ENCODE results near the gene LPIN2.
"Not testable (repeated sequence)": the region's sequence is repeated elsewhere in the genome, so short reads cannot be mapped to it uniquely, and the experiment has no call there.

Gene LPIN2

DNA sequence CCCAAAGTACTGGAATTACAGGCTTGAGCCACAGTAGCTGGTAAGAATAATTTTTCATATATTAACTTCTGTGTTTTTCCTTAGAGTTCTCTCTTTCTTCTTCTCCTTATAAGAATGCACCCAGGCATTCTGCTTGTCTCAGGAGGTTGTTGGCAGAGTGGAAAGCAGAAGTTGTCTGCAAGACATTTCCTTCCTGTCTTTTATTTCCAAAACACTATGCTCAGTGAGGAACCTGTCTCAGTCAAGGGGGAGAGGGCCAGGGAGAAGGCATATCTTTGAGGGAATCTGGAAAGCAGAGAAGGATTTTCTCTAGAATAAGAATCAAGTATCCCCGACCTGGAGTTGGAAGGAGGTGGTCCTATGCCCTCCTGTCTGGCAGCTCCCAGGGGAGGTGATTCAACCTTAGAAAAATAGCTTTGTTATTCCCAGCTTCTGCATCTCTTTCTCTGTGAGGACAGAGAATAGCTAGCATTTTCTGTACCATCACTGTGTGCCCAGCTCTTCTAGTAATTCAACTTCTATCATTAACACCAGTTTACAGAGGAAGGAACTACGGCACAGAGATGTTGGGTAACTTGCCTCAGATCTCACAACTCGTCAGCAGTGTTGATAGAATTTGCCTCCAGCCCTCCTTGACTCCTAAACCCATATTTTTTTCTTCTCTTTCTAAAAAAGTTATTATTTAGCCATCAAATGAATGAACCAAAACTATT lies 3.8 kb upstream of the LPIN2 start:
- H3K4me3 ChIP-seq (ENCODE audit: low read length): no peak overlapping the region
- H3K27ac ChIP-seq (ENCODE audit: low read length): no peak overlapping the region
- H3K27me3 ChIP-seq (ENCODE audit: control insufficient read depth, insufficient read depth, low read length): no peaks in the 10 kb centered on the region
- H3K9ac ChIP-seq (ENCODE audit: low read length): no peak overlapping the region
- peaks cover 7% of the 10 kb centered on the region for H3K4me1 ChIP-seq (ENCODE audit: control insufficient read depth, low read depth, low read length)
- no peaks in the 10 kb centered on the region for H3K36me3 ChIP-seq (ENCODE audit: control insufficient read depth, low read depth, low read length)
- no peaks in the 10 kb centered on the region for H3K9me3 ChIP-seq (ENCODE audit: control insufficient read depth, low read depth, low read length)

DNA sequence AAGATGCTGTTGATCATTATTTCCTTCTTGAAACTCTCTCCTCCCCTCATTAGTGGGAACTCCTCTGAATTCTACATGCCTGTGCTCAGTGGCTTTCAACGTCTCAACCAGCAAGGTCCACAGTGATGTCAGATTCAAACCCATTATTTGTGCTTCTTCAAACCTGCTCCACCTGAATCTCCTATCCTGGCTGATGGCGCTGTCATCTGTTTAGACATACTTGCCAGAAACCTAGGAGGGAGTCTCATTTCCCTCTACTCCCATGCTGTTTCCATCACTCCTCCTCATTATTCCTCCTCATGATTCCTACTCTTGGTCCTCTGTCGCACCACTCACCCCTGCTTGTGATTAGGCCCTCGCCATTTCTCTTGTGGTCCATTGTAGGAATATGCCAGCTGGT lies 2.9 kb upstream of the LPIN2 start:
- H3K27ac ChIP-seq (ENCODE audit: low read length): no peak overlapping the region
- peaks cover 8% of the 10 kb centered on the region for H3K4me1 ChIP-seq (ENCODE audit: control insufficient read depth, low read depth, low read length)
- H3K9ac ChIP-seq (ENCODE audit: low read length): no peak overlapping the region
- no peaks in the 10 kb centered on the region for H3K27me3 ChIP-seq (ENCODE audit: control insufficient read depth, insufficient read depth, low read length)
- no peaks in the 10 kb centered on the region for H3K36me3 ChIP-seq (ENCODE audit: control insufficient read depth, low read depth, low read length)
- no peak overlapping the region for H3K4me3 ChIP-seq (ENCODE audit: low read length)
- H3K9me3 ChIP-seq (ENCODE audit: control insufficient read depth, low read depth, low read length): no peaks in the 10 kb centered on the region

DNA sequence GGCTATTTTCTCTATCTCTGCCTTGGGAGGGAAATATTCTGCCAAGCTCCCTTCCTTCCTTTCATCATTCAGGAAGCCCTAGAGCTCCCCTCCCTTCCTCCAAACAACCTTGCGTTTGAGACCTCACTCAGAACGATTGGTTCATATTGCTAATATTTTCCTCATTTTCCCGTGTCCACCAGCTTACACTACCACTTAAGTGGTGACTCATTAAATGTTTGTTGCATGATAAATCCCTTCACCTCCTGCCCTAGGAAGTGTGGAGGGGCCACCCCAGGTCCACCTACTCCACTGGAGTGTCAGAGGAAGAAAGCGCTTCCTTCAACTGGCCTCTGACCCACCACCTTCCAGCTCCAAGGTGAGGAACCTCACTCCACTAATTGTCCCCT lies 2.3 kb upstream of the LPIN2 start:
- Histone ChIP-seq H3K27me3 (ENCODE audit: control insufficient read depth, insufficient read depth, low read length) (no peaks in the 10 kb centered on the region), H3K27ac (ENCODE audit: low read length) (no peak overlapping the region), H3K36me3 (ENCODE audit: control insufficient read depth, low read depth, low read length) (no peaks in the 10 kb centered on the region), H3K9me3 (ENCODE audit: control insufficient read depth, low read depth, low read length) (no peaks in the 10 kb centered on the region), H3K4me3 (ENCODE audit: low read length) (no peak overlapping the region), H3K9ac (ENCODE audit: low read length) (no peak overlapping the region), H3K4me1 (ENCODE audit: control insufficient read depth, low read depth, low read length) (peaks cover 8% of the 10 kb centered on the region)

DNA sequence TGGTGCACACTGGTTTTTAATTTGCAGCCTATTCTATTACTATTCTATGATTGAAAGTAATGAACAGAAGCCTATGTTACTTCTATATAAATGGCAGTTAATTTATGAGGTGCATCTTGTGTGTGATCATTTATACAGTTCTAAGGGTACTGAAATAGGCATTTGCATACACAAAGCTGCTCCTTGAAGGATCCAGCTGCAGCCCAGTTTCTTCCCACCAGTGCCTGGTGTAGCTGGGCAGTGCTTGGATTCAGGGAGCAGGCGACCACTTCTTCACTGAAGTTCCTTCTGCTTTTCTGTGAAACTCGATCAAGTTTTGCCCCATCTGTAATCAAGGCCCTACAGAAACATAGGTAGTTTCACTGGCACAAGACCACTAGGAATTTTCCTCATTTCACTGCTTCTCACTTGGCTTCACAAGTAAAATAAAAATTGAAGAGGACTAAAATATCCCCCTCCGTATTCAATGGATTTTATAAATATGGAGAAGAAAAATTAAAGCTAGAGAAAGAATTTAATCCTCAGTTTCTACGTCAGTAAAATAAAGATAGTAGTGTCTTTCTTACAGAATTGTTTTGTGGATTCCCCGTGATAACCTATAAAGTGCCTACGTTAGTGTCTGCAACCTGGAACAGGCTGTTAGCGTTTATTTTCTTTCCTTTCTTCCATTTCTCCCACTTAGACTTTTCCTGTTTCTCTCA lies 1.7 kb upstream of the LPIN2 start:
- Histone ChIP-seq H3K27me3 (ENCODE audit: control insufficient read depth, insufficient read depth, low read length) (no peaks in the 10 kb centered on the region), H3K36me3 (ENCODE audit: control insufficient read depth, low read depth, low read length) (no peaks in the 10 kb centered on the region), H3K27ac (ENCODE audit: low read length) (no peak overlapping the region), H3K4me3 (ENCODE audit: low read length) (no peak overlapping the region), H3K4me1 (ENCODE audit: control insufficient read depth, low read depth, low read length) (peaks cover 8% of the 10 kb centered on the region), H3K9ac (ENCODE audit: low read length) (no peak overlapping the region), H3K9me3 (ENCODE audit: control insufficient read depth, low read depth, low read length) (no peaks in the 10 kb centered on the region)

DNA sequence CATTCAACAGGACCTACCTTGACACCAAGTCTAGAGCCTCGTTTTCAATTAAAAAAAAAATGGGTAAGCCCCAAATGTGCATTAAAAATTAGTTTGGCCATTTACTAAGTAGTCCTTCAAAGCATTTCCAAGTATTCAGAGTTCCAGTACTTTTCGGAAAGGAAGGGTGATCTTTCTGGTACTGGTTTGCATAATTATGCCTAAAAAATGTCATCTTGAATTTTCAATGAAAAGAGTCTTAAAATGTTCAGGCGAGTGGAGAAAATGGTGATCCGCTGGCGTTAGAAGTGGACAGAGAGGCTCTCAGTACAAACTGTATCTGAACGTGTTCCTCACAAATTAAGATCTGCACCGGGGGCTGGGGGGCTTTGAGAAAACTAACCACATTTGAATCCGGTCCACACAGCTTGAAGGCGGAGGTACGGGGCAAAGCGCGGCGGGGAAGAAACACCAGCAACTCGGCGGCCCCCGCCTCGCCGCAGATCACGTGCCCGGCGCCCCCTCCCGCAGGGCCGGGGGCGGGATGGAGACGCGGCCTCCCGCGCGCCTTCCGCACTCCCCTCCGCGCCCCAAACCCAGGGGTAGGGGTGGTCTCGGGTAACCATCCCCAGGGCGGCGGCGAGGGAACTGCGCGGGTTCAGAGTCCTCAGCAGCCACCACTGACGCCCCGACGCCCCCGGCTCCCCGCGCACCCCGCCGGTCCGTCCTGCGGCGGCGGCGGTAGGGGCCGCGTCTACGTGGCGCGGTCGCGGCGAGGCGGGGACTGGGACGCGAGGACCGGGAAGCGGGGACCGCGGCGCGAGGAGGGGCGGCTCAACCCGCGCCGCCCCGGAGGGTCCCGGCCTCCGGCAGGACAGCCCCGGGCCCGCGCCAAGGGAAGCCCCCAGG lies 564 bp downstream of the LPIN2 start:
- H3K4me1 ChIP-seq (ENCODE audit: control insufficient read depth, low read depth, low read length): peaks cover 8% of the 10 kb centered on the region
- peak overlapping the region; percentile 73 for H3K9ac ChIP-seq (ENCODE audit: low read length)
- H3K9me3 ChIP-seq (ENCODE audit: control insufficient read depth, low read depth, low read length): no peaks in the 10 kb centered on the region
- H3K27me3 ChIP-seq (ENCODE audit: control insufficient read depth, insufficient read depth, low read length): no peaks in the 10 kb centered on the region
- H3K4me3 ChIP-seq (ENCODE audit: low read length): peak overlapping the region; percentile 89
- peak overlapping the region; percentile 18 for H3K27ac ChIP-seq (ENCODE audit: low read length)
- H3K36me3 ChIP-seq (ENCODE audit: control insufficient read depth, low read depth, low read length): no peaks in the 10 kb centered on the region

DNA sequence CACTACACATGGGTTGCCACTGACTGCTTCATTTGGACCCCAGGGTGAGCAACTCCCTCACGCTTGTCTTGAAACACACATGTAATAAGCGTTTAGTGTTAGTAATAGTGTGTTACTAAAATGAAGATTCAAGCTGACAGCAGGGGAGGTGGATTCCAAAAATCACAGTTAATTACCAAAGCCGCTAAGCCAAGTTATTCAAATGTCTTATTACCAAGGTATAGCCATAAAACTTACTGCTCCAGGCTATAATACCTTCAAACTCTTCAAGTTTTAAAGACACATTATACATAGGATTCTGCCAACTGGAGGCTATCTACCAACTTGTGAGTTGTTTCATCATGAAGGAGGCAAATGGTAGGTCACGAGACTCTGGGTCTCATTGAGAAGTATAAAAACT lies 2.9 kb downstream of the LPIN2 start:
- Histone ChIP-seq H3K36me3 (ENCODE audit: control insufficient read depth, low read depth, low read length) (no peaks in the 10 kb centered on the region), H3K27me3 (ENCODE audit: control insufficient read depth, insufficient read depth, low read length) (no peaks in the 10 kb centered on the region), H3K9ac (ENCODE audit: low read length) (no peak overlapping the region), H3K9me3 (ENCODE audit: control insufficient read depth, low read depth, low read length) (no peaks in the 10 kb centered on the region), H3K4me1 (ENCODE audit: control insufficient read depth, low read depth, low read length) (peaks cover 4% of the 10 kb centered on the region), H3K4me3 (ENCODE audit: low read length) (no peak overlapping the region), H3K27ac (ENCODE audit: low read length) (no peak overlapping the region)

DNA sequence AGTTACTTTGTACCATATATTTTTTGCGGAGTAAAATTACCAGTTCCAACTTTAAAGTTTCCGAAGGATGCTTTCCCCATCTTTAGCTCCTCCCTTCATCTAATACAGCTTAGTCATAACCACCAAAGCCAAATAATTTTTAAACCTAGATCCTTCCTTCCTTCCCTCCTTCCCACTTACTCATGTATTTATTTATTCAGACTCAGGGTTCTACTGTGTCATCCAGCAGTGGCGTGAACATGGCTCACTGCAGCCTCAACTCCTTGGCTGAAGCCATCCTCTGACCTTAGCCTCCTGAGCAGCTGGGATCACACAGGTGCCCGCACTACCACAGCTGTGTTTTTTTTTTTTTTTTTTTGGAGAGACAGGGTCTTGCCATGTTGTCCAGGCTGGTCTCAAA lies 4.4 kb downstream of the LPIN2 start:
- Histone ChIP-seq H3K4me3 (ENCODE audit: low read length) (no peak overlapping the region), H3K27me3 (ENCODE audit: control insufficient read depth, insufficient read depth, low read length) (no peaks in the 10 kb centered on the region), H3K4me1 (ENCODE audit: control insufficient read depth, low read depth, low read length) (peaks cover 4% of the 10 kb centered on the region), H3K9ac (ENCODE audit: low read length) (no peak overlapping the region), H3K27ac (ENCODE audit: low read length) (no peak overlapping the region), H3K9me3 (ENCODE audit: control insufficient read depth, low read depth, low read length) (peaks cover 7% of the 10 kb centered on the region), H3K36me3 (ENCODE audit: control insufficient read depth, low read depth, low read length) (no peaks in the 10 kb centered on the region)

DNA sequence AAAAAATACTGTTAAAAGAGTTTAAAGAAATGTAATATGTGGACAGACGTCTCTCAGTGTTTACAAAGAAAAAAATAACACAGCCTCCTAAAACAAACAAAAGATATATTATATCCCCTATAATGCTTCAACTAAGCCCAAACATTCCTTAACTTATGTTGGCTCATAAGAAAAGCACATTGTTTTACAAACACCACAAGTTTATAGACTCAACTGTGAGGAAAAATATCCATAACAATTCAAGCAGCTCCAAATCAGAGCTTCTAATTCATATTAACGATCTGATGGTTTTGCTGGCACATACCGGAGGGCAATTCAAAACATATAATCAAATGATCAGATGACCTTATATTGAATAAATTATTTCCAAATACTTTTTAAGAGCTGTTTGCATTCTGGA lies 5.5 kb downstream of the LPIN2 start:
- Histone ChIP-seq H3K9me3 (ENCODE audit: control insufficient read depth, low read depth, low read length) (peaks cover 7% of the 10 kb centered on the region), H3K27me3 (ENCODE audit: control insufficient read depth, insufficient read depth, low read length) (no peaks in the 10 kb centered on the region), H3K27ac (ENCODE audit: low read length) (no peak overlapping the region), H3K4me3 (ENCODE audit: low read length) (no peak overlapping the region), H3K4me1 (ENCODE audit: control insufficient read depth, low read depth, low read length) (peaks cover 7% of the 10 kb centered on the region), H3K36me3 (ENCODE audit: control insufficient read depth, low read depth, low read length) (peaks cover 6% of the 10 kb centered on the region), H3K9ac (ENCODE audit: low read length) (no peak overlapping the region)

DNA sequence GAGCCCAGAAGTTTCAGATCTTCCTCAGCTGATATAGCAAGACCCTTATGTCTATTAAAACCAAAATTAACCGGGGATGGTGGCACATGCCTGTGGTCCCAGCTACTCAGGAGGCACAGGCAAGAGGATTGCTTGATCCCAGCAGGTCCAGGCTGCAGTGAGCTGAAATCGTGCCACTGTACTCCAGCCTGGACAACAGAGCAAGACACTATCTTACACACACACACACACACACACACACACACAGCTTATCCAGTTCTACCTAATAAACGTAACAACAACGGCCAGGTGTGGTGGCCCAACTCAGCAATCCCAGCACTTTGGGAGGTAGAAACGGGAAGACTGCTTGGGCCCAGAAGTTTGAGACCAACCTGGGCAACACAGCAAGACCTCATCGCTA lies 7.5 kb downstream of the LPIN2 start:
- no peak overlapping the region for H3K9ac ChIP-seq (ENCODE audit: low read length)
- H3K4me3 ChIP-seq (ENCODE audit: low read length): no peak overlapping the region
- peaks cover 7% of the 10 kb centered on the region for H3K9me3 ChIP-seq (ENCODE audit: control insufficient read depth, low read depth, low read length)
- H3K4me1 ChIP-seq (ENCODE audit: control insufficient read depth, low read depth, low read length): peaks cover 5% of the 10 kb centered on the region
- H3K36me3 ChIP-seq (ENCODE audit: control insufficient read depth, low read depth, low read length): peaks cover 6% of the 10 kb centered on the region
- no peak overlapping the region for H3K27ac ChIP-seq (ENCODE audit: low read length)
- no peaks in the 10 kb centered on the region for H3K27me3 ChIP-seq (ENCODE audit: control insufficient read depth, insufficient read depth, low read length)

DNA sequence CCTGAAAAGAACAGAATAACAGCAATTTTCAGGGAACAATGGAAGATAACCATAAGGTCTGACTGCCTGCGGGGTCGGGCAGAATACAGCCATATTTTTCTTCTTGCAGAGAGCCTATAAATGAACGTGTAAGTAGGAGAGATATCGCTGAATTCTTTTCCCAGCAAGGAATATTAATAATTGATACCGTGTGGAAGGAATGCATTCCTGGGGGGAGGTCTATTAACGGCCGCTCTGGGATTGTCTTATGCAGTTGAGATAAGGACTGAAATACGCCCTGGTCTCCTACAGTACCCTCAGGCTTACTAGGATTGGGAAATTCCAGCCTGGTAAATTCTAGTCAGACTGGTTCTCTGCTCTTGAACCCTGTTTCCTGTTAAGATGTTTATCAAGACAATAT lies 9.2 kb downstream of the LPIN2 start:
- H3K27ac ChIP-seq (ENCODE audit: low read length); H3K9me3 ChIP-seq (ENCODE audit: control insufficient read depth, low read depth, low read length); H3K36me3 ChIP-seq (ENCODE audit: control insufficient read depth, low read depth, low read length); H3K27me3 ChIP-seq (ENCODE audit: control insufficient read depth, insufficient read depth, low read length); H3K9ac ChIP-seq (ENCODE audit: low read length); H3K4me3 ChIP-seq (ENCODE audit: low read length): not testable (repeated sequence)
- peaks cover 15% of the 10 kb centered on the region for H3K4me1 ChIP-seq (ENCODE audit: control insufficient read depth, low read depth, low read length)

DNA sequence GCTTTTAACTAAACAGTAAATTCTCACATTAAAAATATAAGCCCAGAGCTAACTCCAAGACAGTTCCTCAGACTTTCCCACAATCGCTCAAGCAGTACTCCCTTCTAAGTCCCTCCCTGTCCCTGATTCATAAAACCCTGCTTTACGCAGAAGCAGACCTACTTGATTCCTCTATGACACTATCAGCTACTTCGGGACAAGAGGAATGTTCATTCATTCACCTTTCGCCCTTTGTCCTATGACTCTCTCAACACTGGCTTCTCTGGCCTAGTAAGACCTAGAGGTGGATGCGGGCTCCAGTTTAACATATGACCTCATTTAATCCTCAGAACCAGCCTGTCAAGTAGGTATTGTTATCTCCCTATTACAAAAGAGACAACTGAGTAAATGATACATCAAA lies 10.2 kb downstream of the LPIN2 start:
- H3K4me1 ChIP-seq (ENCODE audit: control insufficient read depth, low read depth, low read length): peaks cover 25% of the 10 kb centered on the region
- H3K4me3 ChIP-seq (ENCODE audit: low read length): no peak overlapping the region
- H3K27me3 ChIP-seq (ENCODE audit: control insufficient read depth, insufficient read depth, low read length): no peaks in the 10 kb centered on the region
- H3K9ac ChIP-seq (ENCODE audit: low read length): no peak overlapping the region
- no peak overlapping the region for H3K27ac ChIP-seq (ENCODE audit: low read length)
- peaks cover 7% of the 10 kb centered on the region for H3K9me3 ChIP-seq (ENCODE audit: control insufficient read depth, low read depth, low read length)
- H3K36me3 ChIP-seq (ENCODE audit: control insufficient read depth, low read depth, low read length): peaks cover 6% of the 10 kb centered on the region

Measured in iPS-18a (cell line).